Limb (tissue), 2 donors: Measurements from ENCODE around the gene LAMTOR3.
A peak's percentile ranks its signal among the peaks of the same experiment; 100 is the strongest.

ENCODE experiments used
- DNase-seq, 2 donors: peaks; one replicate each; pipeline ENCODE4 v3.0.0-alpha.2; 2016; ENCODE audit errors: extremely low spot score in 2 of 2

Gene LAMTOR3, protein sequence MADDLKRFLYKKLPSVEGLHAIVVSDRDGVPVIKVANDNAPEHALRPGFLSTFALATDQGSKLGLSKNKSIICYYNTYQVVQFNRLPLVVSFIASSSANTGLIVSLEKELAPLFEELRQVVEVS

DNA sequence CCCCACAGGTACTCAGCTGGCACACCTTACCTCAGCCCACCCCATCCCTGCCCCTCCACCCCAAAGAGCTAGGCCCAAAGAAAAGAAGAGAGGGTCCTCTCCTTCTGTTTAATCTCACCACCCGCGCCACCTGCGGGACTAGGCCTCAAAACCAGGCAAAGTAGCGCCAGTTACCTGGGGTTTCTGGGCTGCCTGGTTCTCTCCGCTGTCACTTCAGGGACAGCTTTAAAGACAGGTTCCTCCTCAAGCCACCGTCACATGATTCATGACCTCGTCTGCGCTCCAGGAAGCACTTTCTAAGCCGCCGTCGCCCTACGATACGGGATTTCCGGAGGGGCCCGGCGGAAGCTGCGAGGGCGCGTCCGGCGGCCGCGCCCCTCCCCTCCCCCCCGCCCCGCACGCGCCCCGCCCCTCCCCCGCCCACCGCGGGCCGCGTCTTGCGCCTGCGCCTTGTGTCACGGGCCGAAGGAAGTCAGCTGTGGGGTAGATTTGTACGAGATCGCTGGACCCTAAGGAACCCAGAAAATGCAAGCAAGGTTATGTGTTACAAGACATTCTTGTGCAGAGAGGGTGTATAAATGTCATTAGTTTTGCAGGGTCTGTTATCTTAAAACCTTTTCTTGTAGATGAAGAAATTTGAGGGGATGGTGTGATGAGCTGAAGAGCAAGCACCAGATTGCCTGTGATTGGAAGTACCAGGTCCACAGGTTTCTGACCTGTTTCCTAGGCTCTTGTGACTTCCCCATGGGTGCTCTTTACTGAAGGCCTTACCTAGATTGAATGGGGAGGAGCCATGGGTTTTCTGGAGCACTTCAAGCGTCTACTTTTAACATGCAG, at the start of gene LAMTOR3:
Gene LAMTOR3, minus strand, starts transcription at position 267 of the 837 bp plus-strand sequence. CDS start 464 bp downstream, outside the sequence.
- peak; percentile 93 to 94 for DNase-seq

DNA sequence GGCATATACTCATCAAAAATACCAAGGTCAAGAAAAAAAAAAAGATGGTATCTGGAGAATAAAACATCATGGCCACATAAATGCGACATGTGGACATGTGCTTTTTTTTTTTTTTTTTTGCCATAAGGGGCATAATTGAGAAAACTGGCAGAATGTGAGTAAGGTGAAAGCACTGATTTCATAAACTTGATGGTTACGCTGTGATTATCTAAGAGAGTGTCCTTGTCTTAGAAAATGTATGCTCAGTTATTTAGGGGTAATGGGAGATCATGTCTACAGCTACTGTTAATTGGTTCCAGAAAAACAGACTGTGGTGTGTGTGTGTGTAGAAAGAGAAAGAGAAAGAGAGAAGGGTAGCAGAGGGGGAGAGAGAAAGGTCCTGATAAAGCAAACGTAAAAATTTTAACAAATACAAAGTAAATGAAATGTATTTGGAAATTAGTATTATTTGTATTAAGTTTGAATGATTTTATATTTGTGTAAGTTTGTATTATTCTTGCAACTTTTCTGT, 44.1 kb upstream of the LAMTOR3 start:
- DNase-seq, result no peak

DNA sequence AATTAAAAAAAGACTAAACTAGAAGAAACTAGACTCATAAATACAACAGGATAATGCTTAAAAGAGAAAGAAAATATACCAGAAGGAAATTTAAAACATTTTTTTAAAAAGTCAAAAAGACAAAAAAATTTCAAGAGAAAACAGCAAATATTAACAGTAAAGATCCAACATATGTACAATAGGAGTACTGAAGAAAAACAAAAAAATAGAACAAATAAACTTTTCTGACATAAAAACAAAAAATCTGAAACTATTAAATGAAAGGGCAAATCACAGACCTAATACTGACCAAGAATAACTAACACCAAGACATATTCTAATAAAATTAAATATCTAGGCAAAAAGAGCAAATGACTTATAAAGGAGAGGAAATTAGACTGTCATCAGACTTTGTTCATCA, 40.7 kb upstream of the LAMTOR3 start:
- DNase-seq, result no peak

DNA sequence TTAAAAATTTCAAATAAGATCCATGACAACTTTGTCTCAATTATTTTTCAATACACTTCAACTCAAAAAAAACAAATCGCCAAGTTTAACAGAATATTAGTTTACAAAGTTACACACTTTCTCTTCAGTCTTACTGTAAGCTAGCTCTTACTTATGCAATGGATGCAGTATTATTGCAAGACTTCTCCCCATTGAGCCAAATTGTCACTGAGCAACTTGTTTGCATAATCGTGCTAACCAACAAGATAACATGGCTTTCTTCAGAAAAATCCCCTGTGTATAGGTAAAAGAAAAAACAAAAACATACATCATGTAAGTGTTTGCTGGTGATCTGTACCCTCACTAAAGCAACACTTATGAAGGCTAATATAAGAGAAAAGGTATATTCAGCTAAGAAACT, 33.3 kb upstream of the LAMTOR3 start:
- no peak for DNase-seq

DNA sequence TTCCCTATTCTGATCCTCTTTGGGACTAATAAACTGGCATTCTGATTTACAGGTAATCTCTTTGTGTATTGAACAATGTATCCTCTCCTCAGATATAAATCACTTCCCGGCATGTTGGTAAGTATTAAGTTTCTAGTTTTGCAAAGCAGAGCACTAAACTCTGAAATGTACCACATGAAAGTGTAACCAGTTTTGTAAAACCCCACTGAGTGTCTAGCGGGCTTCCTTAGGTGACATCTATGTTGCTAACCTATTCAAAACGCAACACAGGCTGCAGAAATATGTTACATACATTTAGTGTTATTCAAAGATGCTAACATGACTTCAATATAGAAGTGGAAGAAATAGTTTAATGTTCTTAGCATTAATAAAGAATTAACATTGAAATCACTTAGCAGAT, 26.9 kb upstream of the LAMTOR3 start:
- DNase-seq, result no peak

GRCh38 chr4:99918656-99919055, 24.4 kb upstream of the LAMTOR3 start:
- DNase-seq, result no peak

GRCh38 chr4:99917575-99917974, 23.3 kb upstream of the LAMTOR3 start:
- no peak for DNase-seq

DNA sequence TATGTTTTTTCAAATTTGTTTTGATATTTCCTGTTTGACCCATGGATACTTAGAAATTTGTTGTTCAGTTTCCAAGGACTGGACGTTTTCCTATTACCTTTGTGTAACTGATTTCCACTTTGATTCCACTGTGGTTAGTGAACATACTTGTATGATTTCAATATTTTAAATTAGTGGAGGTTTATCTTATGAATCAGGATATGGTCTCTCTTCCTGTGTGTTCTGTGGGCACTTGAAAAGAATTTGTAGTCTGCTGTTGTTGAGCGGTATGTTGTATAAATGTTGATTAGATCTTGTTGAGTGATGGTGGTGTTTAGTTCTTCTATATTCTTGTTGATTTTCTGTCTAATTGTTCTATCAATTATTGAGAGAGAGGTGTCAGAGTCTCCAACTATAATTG, 21.2 kb upstream of the LAMTOR3 start:
- DNase-seq, result no peak

DNA sequence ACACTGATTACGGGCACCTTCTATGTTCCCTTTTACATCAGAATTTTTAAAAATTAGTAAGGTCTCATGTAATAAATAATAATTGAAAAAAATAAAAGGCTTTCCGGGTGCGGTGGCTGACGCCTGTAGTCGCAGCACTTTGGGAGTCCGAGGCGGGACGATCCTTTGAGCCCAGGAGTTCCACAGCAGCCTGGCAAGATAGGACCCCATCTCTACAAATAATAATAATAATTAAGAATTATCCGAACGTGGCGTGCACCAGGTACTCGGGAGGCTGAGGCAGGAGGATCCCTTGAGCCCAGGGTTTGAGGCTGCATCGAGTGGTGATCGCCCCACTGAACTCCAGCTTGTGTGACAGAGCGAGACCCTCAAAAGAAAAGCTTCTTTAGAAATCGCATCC, 771 bp upstream of the LAMTOR3 start:
- no peak for DNase-seq

GRCh38 chr4:99893839-99894160, 427 bp downstream of the LAMTOR3 start:
- DNase-seq, result no peak

GRCh38 chr4:99893029-99893428, 1.2 kb downstream of the LAMTOR3 start:
- no peak for DNase-seq

DNA sequence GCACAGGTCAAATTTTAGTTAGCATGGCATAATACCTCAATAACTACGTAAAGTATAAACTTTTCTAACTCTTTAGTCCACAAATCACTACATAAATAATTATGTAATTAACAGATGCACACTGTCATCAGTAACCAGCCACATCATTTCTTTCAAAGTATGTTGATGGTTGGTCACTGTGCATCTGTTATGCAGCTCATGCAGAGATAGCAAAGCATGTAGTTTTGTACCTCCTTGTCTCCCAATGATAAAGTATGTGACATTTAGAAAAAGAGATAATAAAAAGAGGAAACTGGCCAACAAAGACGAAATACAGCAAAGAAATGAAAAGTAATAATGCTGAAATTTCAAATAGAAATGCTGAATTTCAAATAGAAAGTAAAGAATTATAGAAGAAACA, 2.9 kb downstream of the LAMTOR3 start:
- DNase-seq, result no peak

DNA sequence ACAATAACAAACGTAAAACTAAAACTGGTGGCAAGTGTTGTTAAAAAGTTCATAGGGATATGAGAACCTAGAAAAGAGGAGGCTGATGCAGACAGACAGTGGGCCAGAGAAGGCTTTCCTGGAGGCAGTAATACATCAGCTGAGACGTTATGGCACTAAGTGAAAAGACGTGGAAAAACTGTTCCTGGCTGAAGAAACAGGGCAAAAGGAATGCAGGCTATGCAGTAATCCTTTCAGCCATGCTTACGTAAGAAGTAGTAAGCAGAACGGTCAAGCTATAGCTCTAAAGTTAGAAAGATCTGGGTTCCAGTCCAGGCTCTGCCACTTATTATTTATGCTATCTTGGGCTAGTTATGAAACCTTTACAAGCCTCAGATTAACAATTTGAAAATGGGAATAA, 6.4 kb downstream of the LAMTOR3 start:
- no peak for DNase-seq

DNA sequence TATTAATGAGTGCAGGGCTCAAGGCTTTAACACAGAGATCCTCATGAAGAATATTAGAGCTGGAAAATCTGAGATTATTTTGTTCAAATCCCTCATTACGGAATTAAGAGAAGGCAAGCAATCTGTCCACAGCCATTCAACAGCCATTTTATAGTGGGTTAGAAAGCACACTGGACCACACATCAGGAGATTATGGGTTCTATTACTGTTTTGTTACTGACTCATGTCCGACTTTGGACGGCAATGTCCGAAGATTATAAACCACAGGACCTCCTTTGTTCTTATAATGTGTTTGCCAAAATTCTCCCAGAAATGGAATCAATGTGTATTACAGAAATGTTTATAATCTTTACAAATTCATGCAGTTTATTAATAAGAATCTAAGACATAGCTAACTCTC, 8.1 kb downstream of the LAMTOR3 start:
- DNase-seq, result no peak

DNA sequence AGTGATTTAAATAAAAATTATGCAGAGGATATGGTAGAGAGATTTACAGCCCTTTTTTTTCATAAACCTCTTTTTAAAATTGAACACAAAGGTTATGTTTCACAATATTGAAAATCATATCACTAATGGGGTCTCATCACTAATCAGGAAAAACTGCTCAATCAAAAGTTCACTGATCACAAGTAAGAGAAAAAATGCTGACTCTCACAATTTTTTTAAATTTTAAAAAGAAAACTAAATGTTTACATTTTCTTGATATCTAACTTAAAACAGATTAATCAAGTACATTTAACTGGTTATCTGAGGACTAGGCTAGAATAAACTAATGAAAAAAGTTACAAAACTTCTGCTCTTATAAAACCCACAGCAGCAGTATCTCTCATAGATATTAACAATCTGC, 8.5 kb downstream of the LAMTOR3 start:
- no peak for DNase-seq

DNA sequence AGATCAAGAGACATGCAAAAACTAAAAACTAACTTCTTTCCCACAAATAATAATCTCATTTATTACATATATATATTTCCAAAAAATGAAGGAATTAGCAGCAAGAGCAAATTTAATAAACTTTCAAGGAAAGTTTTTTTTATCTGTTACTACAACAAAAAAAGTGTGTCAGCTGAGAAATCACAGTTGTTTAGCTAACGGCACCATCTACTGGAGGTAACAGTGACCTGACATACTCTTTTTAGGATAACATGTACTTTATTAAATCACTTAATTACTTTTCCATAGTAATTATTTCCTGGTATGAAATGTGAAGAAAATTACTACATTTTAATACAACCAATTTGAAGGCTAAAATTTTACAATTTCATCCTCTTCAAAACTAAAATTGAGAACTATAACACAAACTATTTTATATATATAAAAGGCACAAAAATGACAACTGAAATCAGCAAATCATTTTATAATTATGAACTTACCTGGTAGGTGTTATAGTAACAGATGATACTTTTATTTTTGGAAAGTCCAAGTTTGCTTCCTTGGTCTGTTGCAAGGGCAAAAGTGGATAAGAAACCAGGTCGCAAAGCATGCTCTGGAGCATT, 9.1 kb downstream of the LAMTOR3 start:
- peak in 1 of 2 donors; percentile 13 for DNase-seq

- DNase-seq, result no peak
Observed at GRCh38 chr4:99879458-99879857, 14.8 kb downstream of the LAMTOR3 start.

DNA sequence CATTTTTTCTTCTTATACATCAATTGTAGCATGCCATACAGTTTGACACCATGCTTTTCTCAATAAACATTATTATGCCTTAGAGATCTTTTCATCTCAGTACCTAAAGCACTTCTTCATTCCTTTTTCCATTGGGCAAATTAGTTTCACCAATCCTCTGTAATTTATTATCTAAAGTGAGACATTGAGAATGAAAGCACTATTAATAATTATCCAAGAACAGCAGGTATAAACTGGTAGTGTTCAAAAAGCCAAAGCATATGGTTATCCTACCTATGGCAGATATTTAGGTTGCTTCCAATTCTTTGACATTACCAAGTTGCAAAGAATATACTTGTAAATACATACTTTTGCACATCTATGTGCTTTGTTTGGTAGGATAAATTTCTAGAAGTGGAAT, 15.6 kb downstream of the LAMTOR3 start:
- DNase-seq, result no peak

GRCh38 chr4:99876946-99877345, 17.3 kb downstream of the LAMTOR3 start:
- DNase-seq, result no peak

- no peak for DNase-seq
Observed at GRCh38 chr4:99875071-99875470, 19.2 kb downstream of the LAMTOR3 start.

- no peak for DNase-seq
Observed at GRCh38 chr4:99872570-99872969, 21.7 kb downstream of the LAMTOR3 start.

DNA sequence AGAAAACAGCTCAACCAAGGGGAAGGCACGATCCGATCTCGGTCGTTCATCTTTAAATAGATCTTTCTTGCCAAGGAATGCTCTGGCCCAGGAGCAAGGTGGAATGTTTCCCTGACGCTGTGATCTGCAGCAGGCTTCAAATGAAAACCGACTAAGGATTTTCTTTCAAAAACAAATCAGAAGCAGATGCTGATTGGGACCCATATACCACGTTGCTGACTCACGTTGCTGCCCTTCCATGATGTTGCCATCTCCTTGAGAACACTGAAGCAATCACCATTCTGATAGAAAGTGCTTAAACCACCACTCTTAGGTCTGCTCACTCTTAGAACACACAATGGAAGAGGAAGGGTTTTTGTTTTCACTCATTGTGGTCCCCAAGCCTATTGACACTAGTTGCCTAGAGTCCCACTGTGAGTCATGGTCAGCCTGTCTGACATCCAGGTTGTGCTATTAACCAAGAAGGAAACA, 26.1 kb downstream of the LAMTOR3 start:
- DNase-seq, result peak in 1 of 2 donors; percentile 3

DNA sequence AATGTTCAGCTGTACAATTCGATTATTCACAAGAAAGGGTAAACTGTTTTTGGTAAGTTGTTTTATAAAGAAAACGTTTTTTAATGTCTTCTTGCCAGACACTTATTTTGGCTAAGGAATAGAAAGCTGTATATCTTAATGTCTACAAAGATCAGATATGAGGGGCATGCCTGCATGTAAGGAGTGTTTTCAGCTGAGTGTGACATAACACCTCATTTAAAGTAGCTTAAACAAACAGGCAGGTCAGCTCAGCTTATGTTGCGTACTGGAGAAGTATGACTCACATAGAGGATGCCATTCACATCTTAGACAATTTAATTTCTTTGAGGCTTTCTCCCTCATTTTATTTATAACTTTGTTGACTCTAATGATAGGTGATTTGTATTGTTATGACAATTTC, 30.4 kb downstream of the LAMTOR3 start:
- DNase-seq, result no peak
